HepG2 (cell line): ENCODE data around the gene CDK3. TPM values are rescaled to one million over a fixed set of nuclear protein-coding genes. Genes with fewer than 3 reads are reported as not detected.

Experiments used
- BCL6 ChIP-seq: IDR thresholded peaks from 2 replicates; pipeline ENCODE4 v1.6.1; 2016; ENCODE audit warnings: missing genetic modification reagents, missing compliant biosample characterization
- CAMTA2 ChIP-seq: sonication (generic); formaldehyde crosslinking; IDR thresholded peaks from 2 replicates; pipeline ENCODE4 v1.4.0; 2020; ENCODE audit warnings: mild to moderate bottlenecking, missing genetic modification reagents, borderline replicate concordance
- DMAP1 ChIP-seq: IDR thresholded peaks from 2 replicates; pipeline ENCODE4 v1.6.1; 2016
- ELK4 ChIP-seq: sonication (generic); formaldehyde crosslinking; IDR thresholded peaks from 2 replicates; pipeline ENCODE4 v1.9.0; 2021; ENCODE audit warnings: missing genetic modification reagents, borderline replicate concordance
- HMGXB3 ChIP-seq: sonication (generic); formaldehyde crosslinking; IDR thresholded peaks from 2 replicates; pipeline ENCODE4 v1.4.0; 2020; ENCODE audit warnings: missing genetic modification reagents, borderline replicate concordance
- IRX3 ChIP-seq: sonication (generic); formaldehyde crosslinking; IDR thresholded peaks from 2 replicates; pipeline ENCODE4 v1.8.1; 2023; ENCODE audit warnings: mild to moderate bottlenecking, low read depth, missing genetic modification reagents, borderline replicate concordance
- KMT2A ChIP-seq: sonication (generic); formaldehyde crosslinking; IDR thresholded peaks from 2 replicates; pipeline ENCODE4 v1.4.0; 2020; ENCODE audit warnings: missing genetic modification reagents
- PRDM10 ChIP-seq: sonication (generic); formaldehyde crosslinking; IDR thresholded peaks from 2 replicates; pipeline ENCODE4 v1.4.0; 2020; ENCODE audit warnings: low read depth, missing genetic modification reagents
- RFX5 ChIP-seq: IDR thresholded peaks from 2 replicates; pipeline ENCODE4 v1.6.1; 2011; ENCODE audit warnings: low read depth, low read length, improper control_type of control experiment
- SP140L ChIP-seq: sonication (generic); formaldehyde crosslinking; IDR thresholded peaks from 2 replicates; pipeline ENCODE4 v1.4.0; 2020; ENCODE audit warnings: missing genetic modification reagents, borderline replicate concordance
- SRY ChIP-seq: sonication (generic); formaldehyde crosslinking; IDR thresholded peaks from 2 replicates; pipeline ENCODE4 v1.8.0; 2022; ENCODE audit warnings: mild to moderate bottlenecking, missing genetic modification reagents
- TOE1 ChIP-seq: sonication (generic); formaldehyde crosslinking; IDR thresholded peaks from 2 replicates; pipeline ENCODE4 v1.4.0; 2020; ENCODE audit warnings: mild to moderate bottlenecking, missing genetic modification reagents
- TRIM22 ChIP-seq: fragments of 450-650 bp; IDR thresholded peaks from 2 replicates; pipeline ENCODE4 v1.6.1; 2017
- ZFP36L2 ChIP-seq: sonication (generic); formaldehyde crosslinking; IDR thresholded peaks from 2 replicates; pipeline ENCODE4 v1.4.0; 2020; ENCODE audit warnings: missing genetic modification reagents
- ZFY ChIP-seq: sonication (generic); formaldehyde crosslinking; IDR thresholded peaks from 2 replicates; pipeline ENCODE4 v1.4.0; 2020; ENCODE audit warnings: missing genetic modification reagents
- ZFYVE20 ChIP-seq: sonication (generic); formaldehyde crosslinking; IDR thresholded peaks from 2 replicates; pipeline ENCODE4 v1.8.0; 2023; ENCODE audit warnings: low read depth, mild to moderate bottlenecking, moderate library complexity, missing genetic modification reagents, borderline replicate concordance
- ZNF143 ChIP-seq: sonication (generic); formaldehyde crosslinking; IDR thresholded peaks from 2 replicates; pipeline ENCODE4 v1.4.0; 2020; ENCODE audit warnings: missing genetic modification reagents
- ZNF205 ChIP-seq: IDR thresholded peaks from 2 replicates; pipeline ENCODE4 v1.6.1; 2018; ENCODE audit warnings: missing biosample characterization, missing genetic modification reagents
- ZNF350 ChIP-seq: sonication (generic); formaldehyde crosslinking; IDR thresholded peaks from 2 replicates; pipeline ENCODE4 v1.4.0; 2020; ENCODE audit warnings: mild to moderate bottlenecking, low read depth, missing genetic modification reagents, borderline replicate concordance
- ZNF564 ChIP-seq: sonication (generic); formaldehyde crosslinking; IDR thresholded peaks from 2 replicates; pipeline ENCODE4 v1.8.1; 2023; ENCODE audit warnings: mild to moderate bottlenecking, missing genetic modification reagents
- polyA plus RNA-seq, 8 experiments: library from polyadenylated mRNA; depleted of rRNA in 3 of 8; stranded (reverse) in 7 of 8; unstranded in 1 of 8; fragments of >200 nt; fragmentation: Illumina TruSeq in 4 of 8; extraction: Trizol in 4 of 8; gene quantifications; 2 replicates each; pipeline versions ENCODE4 v1.2.1 to v1.2.3, GENCODE V29; 2011 to 2016; ENCODE audit warnings: low read depth in 4 of 8, missing spikeins in 1 of 8, mixed read lengths in 1 of 8; ENCODE audit not compliant: insufficient read depth in 1 of 8
- total RNA-seq, 5 experiments: library from RNA; depleted of rRNA; stranded (reverse); fragments of >200 nt; fragmentation: Illumina TruSeq; extraction: Trizol; gene quantifications; 2 replicates each; pipeline ENCODE4 v1.2.3, GENCODE V29; 2016; ENCODE audit warnings: low read depth in 1 of 5

Gene CDK3
- total and polyA plus RNA-seq, 2 of the 13 experiments (the other 11 are each of a cell fraction or from before 2014, with no cell fraction given), result 5.8 to 11.4 TPM

- no peak for TF ChIP-seq ZFP36L2 (CRISPR knock-in tag)
- TF ChIP-seq RFX5, result no peak
- no peak; the same call in 1 of the 2 replicates for TF ChIP-seq ZNF205 (CRISPR knock-in tag)
- TF ChIP-seq TOE1 (CRISPR knock-in tag), result no peak
- TF ChIP-seq ZFYVE20 (CRISPR knock-in tag), result no peak
- no peak for TF ChIP-seq SRY (CRISPR knock-in tag)
- no peak for TF ChIP-seq ZNF350 (CRISPR knock-in tag)
- peak; percentile 29; the same call in 1 of the 2 replicates for TF ChIP-seq BCL6 (CRISPR knock-in tag)
- TF ChIP-seq IRX3 (CRISPR knock-in tag), result no peak
- TF ChIP-seq SP140L (CRISPR knock-in tag), result no peak
- peak; percentile 43; the same call in 1 of the 2 replicates for TF ChIP-seq ZNF143
- TF ChIP-seq ELK4 (CRISPR knock-in tag), result no peak
- TF ChIP-seq DMAP1 (CRISPR knock-in tag), result 0 out of 2 replicates have a peak, but pooled peaks have one; percentile 31
- no peak for TF ChIP-seq TRIM22
- TF ChIP-seq ZNF564 (CRISPR knock-in tag), result no peak
- peak; percentile 67; the same call in 1 of the 2 replicates for TF ChIP-seq HMGXB3
- no peak for TF ChIP-seq CAMTA2 (CRISPR knock-in tag)
- peak; percentile 43 for TF ChIP-seq ZFY
- no peak; the same call in 1 of the 2 replicates for TF ChIP-seq KMT2A (CRISPR knock-in tag)
- no peak for TF ChIP-seq PRDM10
These were observed 31.6 kb downstream of the CDK3 start (continued) for GRCh38 chr17:76032073-76032779.
